ENCODE results near the gene MGME1.

Gene MGME1

GRCh38 chr20:17968366-17969277 is at the start of gene MGME1, which contains the start of gene SNX5:
Gene MGME1 (plus strand): TSS chr20:17969018. CDS start chr20:17969860, 842 bp downstream.
Gene SNX5 (minus strand): TSS chr20:17968794. CDS start chr20:17968425, 369 bp downstream.
- peaks cover 62% of the 10 kb centered on the region for H3K36me3 Mint-ChIP-seq (ENCODE audit: low read depth)
- peaks cover 57% of the 10 kb centered on the region for H3K4me1 Mint-ChIP-seq (ENCODE audit: low read depth)

GRCh38 chr20:17919149-17919548 is 49.7 kb upstream of the MGME1 start:
- H3K4me3 Mint-ChIP-seq: no peak overlapping the region
- no peaks in the 10 kb centered on the region for H3K9me3 Mint-ChIP-seq
- H3K36me3 Mint-ChIP-seq (ENCODE audit: low read depth): no peaks in the 10 kb centered on the region
- peaks cover 17% of the 10 kb centered on the region for H3K27me3 Mint-ChIP-seq (ENCODE audit: low read depth)
- no peak overlapping the region for H3K27ac Mint-ChIP-seq
- no peaks in the 10 kb centered on the region for H3K4me1 Mint-ChIP-seq (ENCODE audit: low read depth)

More at GRCh38 chr20:17968366-17969277, at the start of gene MGME1, which contains the start of gene SNX5:
- Mint-ChIP-seq H3K27me3 (ENCODE audit: low read depth) (no peaks in the 10 kb centered on the region), H3K9me3 (no peaks in the 10 kb centered on the region), H3K4me3 (peak within 1 kb of the TSS; percentile 98), H3K27ac (peak within 1 kb of the TSS; percentile 98)

DNA sequence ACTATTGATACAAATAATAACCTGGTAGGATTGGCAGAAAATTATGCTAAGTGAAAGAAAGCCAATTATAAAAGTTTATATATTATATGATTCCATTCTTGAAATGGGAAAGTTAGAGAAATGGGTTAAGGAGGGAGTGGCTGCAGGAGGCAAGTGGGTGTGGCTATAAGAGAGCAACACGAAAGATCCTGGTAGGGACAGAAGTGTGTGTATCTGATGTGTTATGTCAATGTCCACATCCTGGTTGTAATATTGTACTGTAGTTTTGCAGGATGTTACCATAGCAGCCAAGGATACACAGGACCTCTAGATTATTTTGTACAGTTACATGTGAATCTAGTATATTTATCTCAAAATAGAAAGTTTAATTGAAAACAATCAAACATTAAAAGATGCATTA is 47.0 kb upstream of the MGME1 start:
- no peak overlapping the region for H3K27ac Mint-ChIP-seq
- no peaks in the 10 kb centered on the region for H3K4me1 Mint-ChIP-seq (ENCODE audit: low read depth)
- H3K27me3 Mint-ChIP-seq (ENCODE audit: low read depth): peaks cover 15% of the 10 kb centered on the region
- no peak overlapping the region for H3K4me3 Mint-ChIP-seq
- no peaks in the 10 kb centered on the region for H3K36me3 Mint-ChIP-seq (ENCODE audit: low read depth)
- no peaks in the 10 kb centered on the region for H3K9me3 Mint-ChIP-seq

DNA sequence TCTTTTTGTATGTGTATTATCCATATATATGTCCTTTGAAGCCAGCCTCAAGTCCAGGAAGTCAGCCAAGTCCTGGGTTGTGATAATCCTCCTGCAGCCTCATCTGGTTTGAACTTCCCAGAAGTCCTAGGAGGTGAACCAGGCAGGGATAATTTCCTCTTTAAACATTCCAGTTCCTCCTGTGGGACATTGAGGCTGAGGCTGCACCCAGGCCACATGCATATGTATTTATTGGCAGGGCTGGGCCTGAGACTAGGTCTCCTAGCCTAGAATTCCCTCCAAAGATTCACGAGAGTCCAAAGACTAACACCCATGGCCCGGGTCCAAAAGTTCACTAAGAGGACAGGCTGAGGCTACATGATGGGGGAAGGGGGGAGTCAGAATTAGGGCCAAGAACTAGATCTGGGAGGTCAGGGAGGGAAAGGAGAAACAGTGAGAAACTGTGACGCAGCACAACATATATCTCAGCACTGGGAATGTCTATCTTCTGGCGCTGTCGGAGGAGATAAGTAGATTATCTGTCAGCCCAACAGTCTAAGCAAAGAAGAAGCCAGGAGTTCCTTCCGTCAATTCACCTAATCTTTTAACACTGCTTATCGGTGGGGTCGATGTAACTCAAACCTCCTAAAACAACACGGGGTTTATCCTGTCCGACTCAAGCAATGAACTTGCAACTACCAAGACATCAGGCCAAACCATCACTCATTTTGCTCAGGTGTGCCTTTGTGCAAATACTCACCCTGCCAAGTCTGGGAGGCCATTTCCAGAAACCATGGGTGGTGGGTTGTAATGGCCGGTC is 43.5 kb upstream of the MGME1 start:
- no peak overlapping the region for H3K27ac Mint-ChIP-seq
- no peak overlapping the region for H3K4me3 Mint-ChIP-seq
- no peaks in the 10 kb centered on the region for H3K36me3 Mint-ChIP-seq (ENCODE audit: low read depth)
- peaks cover 15% of the 10 kb centered on the region for H3K27me3 Mint-ChIP-seq (ENCODE audit: low read depth)
- H3K4me1 Mint-ChIP-seq (ENCODE audit: low read depth): no peaks in the 10 kb centered on the region
- no peaks in the 10 kb centered on the region for H3K9me3 Mint-ChIP-seq

DNA sequence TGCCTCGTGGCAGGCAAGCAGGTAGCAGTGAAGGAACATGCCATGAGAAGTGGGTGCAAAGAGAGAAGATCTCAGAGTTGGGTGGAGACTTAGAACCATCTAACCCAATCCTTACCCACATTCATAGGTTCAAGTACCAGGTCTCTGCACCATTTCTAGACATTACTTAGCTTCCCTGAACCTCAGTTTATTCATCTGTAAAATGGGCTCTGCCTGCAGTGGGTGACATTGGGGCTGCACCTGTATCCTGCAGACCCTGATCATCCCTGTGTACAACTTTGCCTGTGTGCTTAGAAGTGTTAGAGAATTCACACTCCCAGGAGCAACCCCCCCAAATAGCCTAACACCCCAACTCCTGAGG is 42.9 kb upstream of the MGME1 start:
- H3K9me3 Mint-ChIP-seq: no peaks in the 10 kb centered on the region

GRCh38 chr20:17928211-17928611 is 40.6 kb upstream of the MGME1 start:
- H3K9me3 Mint-ChIP-seq: peaks cover 4% of the 10 kb centered on the region
- H3K36me3 Mint-ChIP-seq (ENCODE audit: low read depth): peaks cover 4% of the 10 kb centered on the region
- no peak overlapping the region for H3K4me3 Mint-ChIP-seq
- H3K27me3 Mint-ChIP-seq (ENCODE audit: low read depth): peaks cover 10% of the 10 kb centered on the region
- H3K4me1 Mint-ChIP-seq (ENCODE audit: low read depth): no peaks in the 10 kb centered on the region
- H3K27ac Mint-ChIP-seq: no peak overlapping the region

More for the DNA sequence above, 42.9 kb upstream of the MGME1 start:
- Mint-ChIP-seq H3K4me1 (ENCODE audit: low read depth) (no peaks in the 10 kb centered on the region), H3K27me3 (ENCODE audit: low read depth) (peaks cover 15% of the 10 kb centered on the region), H3K36me3 (ENCODE audit: low read depth) (no peaks in the 10 kb centered on the region), H3K27ac (no peak overlapping the region), H3K4me3 (no peak overlapping the region)

DNA sequence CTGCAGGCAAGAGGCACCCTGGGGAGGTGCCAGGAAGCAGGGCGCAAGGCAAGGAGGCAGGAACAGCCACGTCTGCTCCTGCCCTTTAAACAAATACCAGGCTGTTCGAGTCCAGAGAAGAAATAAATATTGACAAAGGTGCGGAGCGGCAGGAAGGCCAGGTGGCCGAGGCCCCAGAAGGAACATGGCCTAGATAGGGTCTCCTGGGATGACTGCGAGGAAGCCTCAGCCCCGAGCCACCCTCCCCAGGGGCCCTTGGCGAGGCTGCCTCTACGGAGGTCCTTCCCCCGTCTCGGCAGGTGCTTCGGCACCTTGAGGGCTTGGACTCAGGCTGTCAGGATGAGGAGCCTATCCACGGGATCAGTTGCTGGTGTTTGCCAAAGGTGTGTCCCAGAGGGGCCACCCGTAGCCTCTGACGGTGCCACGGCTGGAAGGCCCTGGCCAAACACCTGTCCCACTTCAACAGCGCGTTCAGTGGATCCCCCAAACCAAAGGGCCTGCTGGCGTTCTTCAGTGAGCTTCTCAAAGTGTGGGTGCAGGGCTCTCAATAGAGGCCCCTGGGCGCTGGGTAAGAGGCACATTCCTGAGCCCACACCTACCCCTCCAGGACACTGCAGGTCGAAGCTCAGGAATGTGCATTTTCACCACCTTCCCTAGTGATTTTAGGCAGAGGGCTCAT is 40.0 kb upstream of the MGME1 start:
- no peaks in the 10 kb centered on the region for H3K4me1 Mint-ChIP-seq (ENCODE audit: low read depth)
- H3K27me3 Mint-ChIP-seq (ENCODE audit: low read depth): peaks cover 10% of the 10 kb centered on the region
- H3K9me3 Mint-ChIP-seq: peaks cover 4% of the 10 kb centered on the region
- no peak overlapping the region for H3K27ac Mint-ChIP-seq
- H3K4me3 Mint-ChIP-seq: no peak overlapping the region
- peaks cover 4% of the 10 kb centered on the region for H3K36me3 Mint-ChIP-seq (ENCODE audit: low read depth)

GRCh38 chr20:17931513-17931912 is 37.3 kb upstream of the MGME1 start:
- Mint-ChIP-seq H3K9me3 (peaks cover 4% of the 10 kb centered on the region), H3K27me3 (ENCODE audit: low read depth) (peaks cover 5% of the 10 kb centered on the region), H3K4me1 (ENCODE audit: low read depth) (no peaks in the 10 kb centered on the region), H3K27ac (no peak overlapping the region), H3K36me3 (ENCODE audit: low read depth) (peaks cover 4% of the 10 kb centered on the region), H3K4me3 (no peak overlapping the region)

DNA sequence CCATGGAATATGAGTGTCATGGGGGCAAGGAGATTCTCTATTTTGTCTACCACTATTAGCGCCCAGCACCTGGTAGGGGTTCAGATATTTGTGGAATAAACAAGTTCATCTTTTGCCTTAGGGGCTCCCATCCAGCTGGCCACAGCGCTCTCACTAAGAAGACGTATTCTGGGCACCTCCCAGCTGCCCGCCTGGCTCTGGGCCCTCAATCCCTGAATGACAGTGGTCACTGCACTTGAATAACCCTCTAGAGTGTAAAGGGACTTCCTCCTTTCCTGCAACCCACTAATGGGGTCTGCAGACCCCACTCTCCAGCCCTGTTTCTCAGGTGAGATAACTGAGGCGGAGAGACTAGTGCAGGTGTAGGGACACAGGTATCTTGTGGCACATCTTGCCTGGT is 36.4 kb upstream of the MGME1 start:
- no peaks in the 10 kb centered on the region for H3K4me1 Mint-ChIP-seq (ENCODE audit: low read depth)

GRCh38 chr20:17933121-17933520 is 35.7 kb upstream of the MGME1 start:
- H3K27me3 Mint-ChIP-seq (ENCODE audit: low read depth): no peaks in the 10 kb centered on the region
- no peaks in the 10 kb centered on the region for H3K4me1 Mint-ChIP-seq (ENCODE audit: low read depth)
- peaks cover 4% of the 10 kb centered on the region for H3K36me3 Mint-ChIP-seq (ENCODE audit: low read depth)
- no peak overlapping the region for H3K27ac Mint-ChIP-seq
- no peak overlapping the region for H3K4me3 Mint-ChIP-seq
- H3K9me3 Mint-ChIP-seq: peaks cover 4% of the 10 kb centered on the region

More for the DNA sequence above, 36.4 kb upstream of the MGME1 start:
- Mint-ChIP-seq H3K27me3 (ENCODE audit: low read depth) (no peaks in the 10 kb centered on the region), H3K27ac (peak overlapping the region; percentile 13), H3K4me3 (no peak overlapping the region), H3K9me3 (peaks cover 4% of the 10 kb centered on the region), H3K36me3 (ENCODE audit: low read depth) (peaks cover 4% of the 10 kb centered on the region)

GRCh38 chr20:17933711-17934110 is 35.1 kb upstream of the MGME1 start:
- Mint-ChIP-seq H3K27ac (no peak overlapping the region), H3K9me3 (peaks cover 4% of the 10 kb centered on the region)

DNA sequence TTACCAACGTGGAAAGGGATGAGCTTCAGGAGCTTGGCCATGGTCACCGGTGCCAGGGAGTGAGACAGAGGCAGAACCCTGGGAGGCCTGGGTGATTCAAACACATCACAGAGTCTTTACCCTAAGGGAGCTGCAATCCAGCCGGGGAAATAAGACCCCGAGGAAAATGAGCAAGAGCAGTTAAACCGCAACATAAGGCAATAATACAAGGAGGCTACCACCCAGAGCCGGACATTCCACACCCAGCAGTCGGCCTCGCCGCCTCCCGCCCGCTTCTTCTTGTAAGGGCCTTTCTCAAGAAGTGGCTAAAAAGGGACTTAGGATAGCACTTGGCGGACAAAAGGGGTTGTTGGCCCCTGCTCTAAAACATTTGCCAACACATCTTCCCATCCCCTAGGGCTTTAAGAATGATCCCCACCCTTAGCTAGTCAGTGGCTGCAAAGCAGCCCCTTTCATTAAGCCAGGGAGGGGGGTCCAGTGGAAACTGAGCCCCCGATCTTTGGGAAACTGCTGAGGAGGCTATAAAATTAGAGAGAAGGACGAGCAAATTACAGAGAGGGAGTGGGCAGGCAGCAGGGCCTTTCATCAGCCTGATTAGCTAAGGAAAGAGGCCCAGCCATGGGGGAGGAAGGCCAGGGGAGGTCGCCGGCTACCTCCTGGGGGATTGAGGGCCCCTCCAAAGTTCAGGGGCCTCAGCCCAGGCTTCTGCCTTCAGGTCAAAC is 34.5 kb upstream of the MGME1 start:
- peaks cover 3% of the 10 kb centered on the region for H3K4me1 Mint-ChIP-seq (ENCODE audit: low read depth)
- no peak overlapping the region for H3K4me3 Mint-ChIP-seq
- peaks cover 4% of the 10 kb centered on the region for H3K9me3 Mint-ChIP-seq
- H3K27ac Mint-ChIP-seq: no peak overlapping the region
- peaks cover 4% of the 10 kb centered on the region for H3K36me3 Mint-ChIP-seq (ENCODE audit: low read depth)
- H3K27me3 Mint-ChIP-seq (ENCODE audit: low read depth): no peaks in the 10 kb centered on the region

More at GRCh38 chr20:17933711-17934110, 35.1 kb upstream of the MGME1 start:
- no peaks in the 10 kb centered on the region for H3K4me1 Mint-ChIP-seq (ENCODE audit: low read depth)
- H3K4me3 Mint-ChIP-seq: no peak overlapping the region
- peaks cover 4% of the 10 kb centered on the region for H3K36me3 Mint-ChIP-seq (ENCODE audit: low read depth)
- no peaks in the 10 kb centered on the region for H3K27me3 Mint-ChIP-seq (ENCODE audit: low read depth)

- no peak overlapping the region for H3K4me3 Mint-ChIP-seq
- H3K9me3 Mint-ChIP-seq: peaks cover 4% of the 10 kb centered on the region
- peaks cover 4% of the 10 kb centered on the region for H3K36me3 Mint-ChIP-seq (ENCODE audit: low read depth)
- peaks cover 10% of the 10 kb centered on the region for H3K4me1 Mint-ChIP-seq (ENCODE audit: low read depth)
- H3K27me3 Mint-ChIP-seq (ENCODE audit: low read depth): no peaks in the 10 kb centered on the region
- no peak overlapping the region for H3K27ac Mint-ChIP-seq
These were observed 33.6 kb upstream of the MGME1 start for GRCh38 chr20:17935186-17935585.

- Mint-ChIP-seq H3K9me3 (peaks cover 4% of the 10 kb centered on the region), H3K27me3 (ENCODE audit: low read depth) (no peaks in the 10 kb centered on the region), H3K4me3 (no peak overlapping the region), H3K27ac (no peak overlapping the region), H3K36me3 (ENCODE audit: low read depth) (peaks cover 9% of the 10 kb centered on the region), H3K4me1 (ENCODE audit: low read depth) (peaks cover 13% of the 10 kb centered on the region)
These were observed 33.1 kb upstream of the MGME1 start for GRCh38 chr20:17935761-17936160.
